H1 (cell line): Measurements from ENCODE around the gene DPP3. TPM values are rescaled to one million over a fixed set of nuclear protein-coding genes. Genes with fewer than 3 reads are reported as not detected.

ENCODE experiments used
- CTCF ChIA-PET: fragments of 300-600 bp; sonication (Branson Sonifier 250); formaldehyde crosslinking; loops from one replicate; lab custom pipeline; 2021; ENCODE audit not compliant: partially characterized antibody; lab: Charles Lee
- POLR2A ChIA-PET: fragments of 300-600 bp; sonication (Branson Sonifier 250); formaldehyde crosslinking; loops from one replicate; lab custom pipeline; 2021; ENCODE audit warnings: inconsistent platforms; ENCODE audit not compliant: partially characterized antibody; lab: Charles Lee
- DNase-seq, 2 experiments: peaks; one replicate each; pipeline versions ENCODE4 v3.0.0 to v3.0.0-alpha.2; 2010 to 2022; ENCODE audit warnings: low spot score in 2 of 2, low read depth in 1 of 2, mixed read lengths in 1 of 2
- FAIRE-seq: peaks from 2 replicates; lab custom pipeline; 2011; peaks lifted over from hg19 to GRCh38; lab: Jason Lieb, UNC
- H2AFZ ChIP-seq: 2 replicates; pipeline ENCODE4 v1.8.1; 2012; ENCODE audit warnings: low read length, inconsistent platforms
- H2AK5ac ChIP-seq: 2 replicates; pipeline ENCODE4 v1.6.1; 2013; ENCODE audit warnings: low read depth, low read length
- H2BK120ac ChIP-seq: replicated peaks from 2 replicates; pipeline ENCODE3; 2013; ENCODE audit warnings: low read depth, low read length, inconsistent platforms
- H2BK12ac ChIP-seq: 2 replicates; pipeline ENCODE4 v1.6.1; 2013; ENCODE audit warnings: low read depth, low read length
- H2BK15ac ChIP-seq: 2 replicates; pipeline ENCODE4 v1.6.1; 2013; ENCODE audit warnings: low read length
- H2BK20ac ChIP-seq: 2 replicates; pipeline ENCODE4 v1.6.1; 2013; ENCODE audit warnings: low read length
- H2BK5ac ChIP-seq: 2 replicates; pipeline ENCODE4 v1.6.1; 2013; ENCODE audit warnings: low read depth, low read length
- H3K14ac ChIP-seq: 2 replicates; pipeline ENCODE4 v1.6.1; 2013; ENCODE audit warnings: inconsistent platforms; ENCODE audit not compliant: insufficient read length
- H3K18ac ChIP-seq: 2 replicates; pipeline ENCODE4 v1.6.1; 2013; ENCODE audit warnings: low read length; ENCODE audit errors: extremely low read depth
- H3K23ac ChIP-seq: 2 replicates; pipeline ENCODE4 v1.6.1; 2013; ENCODE audit warnings: inconsistent platforms; ENCODE audit not compliant: insufficient read length
- H3K23me2 ChIP-seq: 2 replicates; pipeline ENCODE4 v1.6.1; 2013; ENCODE audit warnings: low read depth, low read length
- H3K27ac ChIP-seq: 2 replicates; pipeline ENCODE4 v1.6.1; 2011; ENCODE audit warnings: low read depth, low read length, inconsistent platforms
- H3K27me3 ChIP-seq, 4 experiments: replicated peaks in 1 of 4; 1 replicate in 1 of 4; 2 replicates in 3 of 4; pipeline versions ENCODE4 v1.6.1 to v1.8.1; 2011 to 2013; ENCODE audit warnings: low read length in 3 of 4, mild to moderate bottlenecking in 3 of 4, inconsistent platforms in 2 of 4, mixed read lengths in 2 of 4, moderate library complexity in 1 of 4; ENCODE audit not compliant: control insufficient read depth in 3 of 4, insufficient read depth in 3 of 4; ENCODE audit errors: extremely low read depth in 1 of 4
- H3K36me3 ChIP-seq, 4 experiments: 2 replicates each; pipeline versions ENCODE4 v1.6.1 to v1.8.1; 2011 to 2013; ENCODE audit warnings: mild to moderate bottlenecking in 4 of 4, low read length in 3 of 4, moderate library complexity in 2 of 4, control low read depth in 1 of 4, inconsistent platforms in 1 of 4; ENCODE audit not compliant: insufficient read depth in 4 of 4, control insufficient read depth in 2 of 4
- H3K4ac ChIP-seq: replicated peaks from 2 replicates; pipeline ENCODE3; 2013; ENCODE audit warnings: low read length, low read depth, mixed read lengths, inconsistent platforms; ENCODE audit not compliant: insufficient read length
- H3K4me1 ChIP-seq, 4 experiments: replicated peaks in 1 of 4; 1 replicate in 1 of 4; 2 replicates in 3 of 4; pipeline versions ENCODE4 v1.6.1 to v1.8.1; 2011 to 2013; ENCODE audit warnings: low read length in 3 of 4, inconsistent platforms in 2 of 4, mixed read lengths in 1 of 4; ENCODE audit not compliant: insufficient read depth in 4 of 4, control insufficient read depth in 3 of 4
- H3K4me2 ChIP-seq, 2 experiments: 2 replicates each; pipeline versions ENCODE4 v1.6.1 to v1.8.1; 2011 to 2013; ENCODE audit warnings: low read depth in 2 of 2, low read length in 2 of 2, control low read depth in 1 of 2, inconsistent platforms in 1 of 2, mild to moderate bottlenecking in 1 of 2; ENCODE audit not compliant: insufficient read depth in 1 of 2
- H3K4me3 ChIP-seq, 4 experiments: fragments of 200-600, 300-600 bp in 1 of 4; sonication (generic), shearing (Covaris generic), sonication (Bioruptor Twin) in 1 of 4; 2 replicates each; pipeline versions ENCODE4 v1.5.1 to v1.8.1; 2011 to 2016; ENCODE audit warnings: low read length in 4 of 4, low read depth in 3 of 4, control low read depth in 2 of 4, inconsistent platforms in 2 of 4, mild to moderate bottlenecking in 2 of 4, mixed read lengths in 1 of 4, moderate library complexity in 1 of 4; ENCODE audit not compliant: insufficient read depth in 2 of 4; ENCODE audit errors: extremely low read depth in 1 of 4
- H3K56ac ChIP-seq: replicated peaks from 2 replicates; pipeline ENCODE3; 2013; ENCODE audit warnings: low read depth, mild to moderate bottlenecking, mixed read lengths, low read length, inconsistent platforms; ENCODE audit not compliant: insufficient read length
- H3K79me1 ChIP-seq: 2 replicates; pipeline ENCODE4 v1.6.1; 2013; ENCODE audit warnings: low read depth, low read length, control low read depth
- H3K79me2 ChIP-seq, 2 experiments: 2 replicates each; pipeline versions ENCODE4 v1.6.1 to v1.8.1; 2012 to 2013; ENCODE audit warnings: low read length in 2 of 2, mild to moderate bottlenecking in 2 of 2, inconsistent platforms in 1 of 2; ENCODE audit not compliant: insufficient read depth in 2 of 2, control insufficient read depth in 1 of 2
- H3K9ac ChIP-seq, 4 experiments: replicated peaks in 1 of 4; 1 replicate in 1 of 4; 2 replicates in 3 of 4; pipeline versions ENCODE4 v1.6.1 to v1.8.1; 2011 to 2013; ENCODE audit warnings: low read depth in 3 of 4, low read length in 3 of 4, control low read depth in 2 of 4, mild to moderate bottlenecking in 2 of 4, moderate library complexity in 2 of 4, inconsistent platforms in 1 of 4; ENCODE audit errors: extremely low read depth in 1 of 4
- H3K9me3 ChIP-seq, 2 experiments: 2 replicates each; pipeline versions ENCODE4 v1.6.1 to v1.8.1; 2012 to 2013; ENCODE audit warnings: mild to moderate bottlenecking in 2 of 2, moderate library complexity in 2 of 2, control low read depth in 1 of 2, inconsistent platforms in 1 of 2, low read depth in 1 of 2, low read length in 1 of 2, mixed read lengths in 1 of 2; ENCODE audit not compliant: insufficient read depth in 2 of 2
- H4K20me1 ChIP-seq, 2 experiments: replicated peaks in 1 of 2; 2 replicates each; pipeline versions ENCODE3 to v1.8.1; 2011 to 2013; ENCODE audit warnings: inconsistent platforms in 2 of 2, low read length in 2 of 2, mild to moderate bottlenecking in 1 of 2; ENCODE audit not compliant: insufficient read depth in 2 of 2, control insufficient read depth in 1 of 2
- H4K5ac ChIP-seq: 2 replicates; pipeline ENCODE4 v1.6.1; 2013; ENCODE audit warnings: low read length, low read depth, mixed read lengths, inconsistent platforms; ENCODE audit not compliant: insufficient read length
- H4K8ac ChIP-seq: 2 replicates; pipeline ENCODE4 v1.8.0; 2013; ENCODE audit warnings: mild to moderate bottlenecking, moderate library complexity, low read length, inconsistent platforms; ENCODE audit not compliant: insufficient read depth; ENCODE audit errors: extremely low read depth
- H4K91ac ChIP-seq: replicated peaks from 2 replicates; pipeline ENCODE3; 2013; ENCODE audit warnings: low read length, mixed read lengths, inconsistent platforms; ENCODE audit not compliant: insufficient read length
- BRCA1 ChIP-seq: IDR thresholded peaks from 2 replicates; pipeline ENCODE4 v1.6.1; 2012; ENCODE audit warnings: low read depth, low read length, improper control_type of control experiment
- CEBPB ChIP-seq: IDR thresholded peaks from 2 replicates; pipeline ENCODE4 v1.6.1; 2012; ENCODE audit warnings: low read depth, low read length
- GABPA ChIP-seq: IDR thresholded peaks from 2 replicates; pipeline ENCODE4 v1.6.1; 2011; ENCODE audit warnings: mild to moderate bottlenecking, low read length, moderate library complexity, borderline replicate concordance; ENCODE audit not compliant: insufficient read depth
- GTF2F1 ChIP-seq: IDR thresholded peaks from 2 replicates; pipeline ENCODE4 v1.6.1; 2012; ENCODE audit warnings: low read depth, low read length, improper control_type of control experiment, borderline replicate concordance
- HDAC6 ChIP-seq: IDR thresholded peaks from one replicate; pipeline ENCODE4 v1.7.1; 2012; ENCODE audit warnings: low read depth, mild to moderate bottlenecking, inconsistent platforms, low read length, moderate library complexity
- NANOG ChIP-seq: IDR thresholded peaks from 2 replicates; pipeline ENCODE4 v1.6.1; 2011; ENCODE audit warnings: low read length, low read depth, mild to moderate bottlenecking, inconsistent platforms; ENCODE audit not compliant: insufficient read depth, poor library complexity, severe bottlenecking
- NRF1 ChIP-seq: IDR thresholded peaks from 2 replicates; pipeline ENCODE4 v1.6.1; 2011; ENCODE audit warnings: mild to moderate bottlenecking, low read depth, low read length, improper control_type of control experiment
- POLR2AphosphoS5 ChIP-seq: IDR thresholded peaks from 2 replicates; pipeline ENCODE4 v1.6.1; 2011; ENCODE audit warnings: low read depth, low read length
- RXRA ChIP-seq: IDR thresholded peaks from 2 replicates; pipeline ENCODE4 v1.6.1; 2011; ENCODE audit warnings: low read depth, mild to moderate bottlenecking, low read length, moderate library complexity; ENCODE audit not compliant: insufficient read depth
- WGBS, 2 experiments: shearing (Covaris generic) in 1 of 2; methylation state at CpG; one replicate each; pipeline versions ENCODE4 v1.1.6 to v1.1.7; 2013 to 2015; ENCODE audit warnings: low lambda C conversion rate in 2 of 2, mixed read lengths in 2 of 2, inconsistent platforms in 1 of 2, low coverage in 1 of 2, missing lambda C conversion rate in 1 of 2; ENCODE audit not compliant: insufficient replicate concordance in 2 of 2, insufficient coverage in 1 of 2, insufficient read length in 1 of 2; ENCODE audit errors: extremely low coverage in 1 of 2, missing lambda C conversion rate in 1 of 2; 5-methylcytosine and 5-hydroxymethylcytosine counted together
- polyA plus RNA-seq, 7 experiments: library from polyadenylated mRNA; depleted of rRNA in 3 of 7; stranded (reverse) in 5 of 7; unstranded in 2 of 7; fragments of >200 nt in 5 of 7; fragments of 200-250 nt in 2 of 7; gene quantifications; 1 replicate in 5 of 7; 2 replicates in 1 of 7; 4 replicates in 1 of 7; pipeline versions ENCODE4 v1.2.1 to v1.2.3, GENCODE V29; 2011 to 2013; ENCODE audit warnings: missing spikeins in 2 of 7, mixed read lengths in 2 of 7
- total RNA-seq: library from RNA; stranded (reverse); fragmentation: NEBNext Ultra II Directional; extraction: Animal tissue kit (Norgen Biotek cat#: 25700); gene quantifications from 2 replicates; pipeline ENCODE4 v1.2.1, GENCODE V29; 2021
- TF ChIP-seq, protein P1 (sequence below), 3 experiments: IDR thresholded peaks; 1 replicate in 2 of 3; 2 replicates in 1 of 3; pipeline versions ENCODE4 v1.5.1 to v1.6.1; 2011; ENCODE audit warnings: low read length in 3 of 3, mild to moderate bottlenecking in 3 of 3, inconsistent platforms in 2 of 3, low read depth in 1 of 3, moderate library complexity in 1 of 3; ENCODE audit not compliant: insufficient read depth in 1 of 3; ENCODE audit errors: control extremely low read depth in 1 of 3
- TF ChIP-seq, protein P2 (sequence below): IDR thresholded peaks from 2 replicates; pipeline ENCODE4 v1.6.1; 2011; ENCODE audit warnings: low read depth, mild to moderate bottlenecking, low read length; ENCODE audit not compliant: insufficient read depth

Gene DPP3
- total and polyA plus RNA-seq, 2 of the 8 experiments (the other 6 are each of a cell fraction or from before 2014, with no cell fraction given), result 75.1 to 82.7 TPM

DNA sequence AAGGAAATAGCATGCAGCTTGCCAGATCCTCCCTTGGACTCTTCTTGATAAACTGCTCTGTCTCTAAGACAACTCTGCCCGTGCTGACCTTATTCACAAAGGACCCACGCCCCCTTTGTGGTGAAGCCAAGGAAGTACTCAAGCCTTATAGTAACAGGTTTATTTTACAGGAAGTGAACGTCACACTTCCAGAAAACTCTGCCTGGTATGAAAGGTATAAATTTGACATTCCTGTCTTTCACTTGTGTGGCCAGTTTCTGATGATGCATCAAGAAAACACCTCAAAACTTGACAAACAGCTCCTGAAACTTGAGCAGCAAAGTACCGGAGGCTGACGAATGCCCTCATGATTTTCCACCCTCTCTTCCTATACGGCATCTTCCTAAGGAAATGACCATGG is 26.0 kb upstream of the DPP3 start:
- Histone ChIP-seq H3K36me3 (no peaks in the 10 kb centered on the region), H3K18ac (no peak overlapping the region), H3K14ac (no peak overlapping the region), H3K4me2 (no peak overlapping the region), H3K4me3 (no peak overlapping the region), H4K20me1 (no peaks in the 10 kb centered on the region), H3K23me2 (no peaks in the 10 kb centered on the region), H4K8ac (no peak overlapping the region), H2BK20ac (no peak overlapping the region), H3K27me3 (no peaks in the 10 kb centered on the region; a peak in 1 of 7 replicates), H2AFZ (no peak overlapping the region), H3K23ac (no peak overlapping the region), H3K9ac (no peak overlapping the region), H4K91ac (no peak overlapping the region), H2BK120ac (no peak overlapping the region), H3K79me2 (no peaks in the 10 kb centered on the region), H3K79me1 (no peaks in the 10 kb centered on the region), H2AK5ac (no peak overlapping the region), H3K4me1 (no peaks in the 10 kb centered on the region), H2BK12ac (no peak overlapping the region), H3K9me3 (peaks cover 0 to 4% of the 10 kb centered on the region in 2 experiments; a peak in 1 of 4 replicates), H3K27ac (no peak overlapping the region), H3K4ac (no peak overlapping the region), H4K5ac (no peak overlapping the region), H3K56ac (no peak overlapping the region), H2BK15ac (no peak overlapping the region), H2BK5ac (no peak overlapping the region)
- CTCF ChIA-PET, result interaction anchor here (1.1 to 2.3 kb wide), 6 partner anchors 10 to 68 kb away, joined by 3 to 8 read pairs (median 6); partner anchors contain the start of gene MRPL11
- DNase-seq (no peak), FAIRE-seq (no peak)
- POLR2A ChIA-PET, result interaction anchor here (0.8 to 1.6 kb wide), 2 partner anchors 11 to 16 kb away, joined by 3 to 6 read pairs; partner anchors contain the start of gene MRPL11
- WGBS, 2 experiments, result 75% methylated on average over 6 of the region's 6 CpGs; no CpG with 5 or more reads in 1 of the 2 experiments
- TF ChIP-seq HDAC6 (no peak), GTF2F1 (no peak), BRCA1 (no peak), GABPA (no peak), NANOG (no peak), NRF1 (no peak), RXRA (no peak), CEBPB (no peak), POLR2AphosphoS5 (no peak)
- TF ChIP-seq, protein P1, sequence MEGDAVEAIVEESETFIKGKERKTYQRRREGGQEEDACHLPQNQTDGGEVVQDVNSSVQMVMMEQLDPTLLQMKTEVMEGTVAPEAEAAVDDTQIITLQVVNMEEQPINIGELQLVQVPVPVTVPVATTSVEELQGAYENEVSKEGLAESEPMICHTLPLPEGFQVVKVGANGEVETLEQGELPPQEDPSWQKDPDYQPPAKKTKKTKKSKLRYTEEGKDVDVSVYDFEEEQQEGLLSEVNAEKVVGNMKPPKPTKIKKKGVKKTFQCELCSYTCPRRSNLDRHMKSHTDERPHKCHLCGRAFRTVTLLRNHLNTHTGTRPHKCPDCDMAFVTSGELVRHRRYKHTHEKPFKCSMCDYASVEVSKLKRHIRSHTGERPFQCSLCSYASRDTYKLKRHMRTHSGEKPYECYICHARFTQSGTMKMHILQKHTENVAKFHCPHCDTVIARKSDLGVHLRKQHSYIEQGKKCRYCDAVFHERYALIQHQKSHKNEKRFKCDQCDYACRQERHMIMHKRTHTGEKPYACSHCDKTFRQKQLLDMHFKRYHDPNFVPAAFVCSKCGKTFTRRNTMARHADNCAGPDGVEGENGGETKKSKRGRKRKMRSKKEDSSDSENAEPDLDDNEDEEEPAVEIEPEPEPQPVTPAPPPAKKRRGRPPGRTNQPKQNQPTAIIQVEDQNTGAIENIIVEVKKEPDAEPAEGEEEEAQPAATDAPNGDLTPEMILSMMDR (IDR thresholded peaks at IDR 0.05; ENCODE audit: control extremely low read depth in 1 of 3, insufficient read depth in 1 of 3, low read depth in 1 of 3, low read length in 3 of 3), result no peak
- TF ChIP-seq, protein P2, sequence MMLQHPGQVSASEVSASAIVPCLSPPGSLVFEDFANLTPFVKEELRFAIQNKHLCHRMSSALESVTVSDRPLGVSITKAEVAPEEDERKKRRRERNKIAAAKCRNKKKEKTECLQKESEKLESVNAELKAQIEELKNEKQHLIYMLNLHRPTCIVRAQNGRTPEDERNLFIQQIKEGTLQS, result no peak
